ENCODE measurements around the gene LRMDA.

LRMDA gene

GRCh38 chr10:75425291-75426079 lies 5.9 kb upstream of the LRMDA start:
- no peak for DNase-seq (ENCODE audit: low read depth)

- DNase-seq (ENCODE audit: low read depth) = no peak
Observed at GRCh38 chr10:75426880-75427279, 4.5 kb upstream of the LRMDA start.

GRCh38 chr10:75427951-75428350 lies 3.5 kb upstream of the LRMDA start:
- DNase-seq (ENCODE audit: low read depth) = no peak

- DNase-seq (ENCODE audit: low read depth) = no peak
Observed at GRCh38 chr10:75428434-75429158, 2.8 kb upstream of the LRMDA start.

GRCh38 chr10:75429159-75429827 lies 2.1 kb upstream of the LRMDA start:
- no peak for DNase-seq (ENCODE audit: low read depth)

- no peak for DNase-seq (ENCODE audit: low read depth)
Observed at GRCh38 chr10:75430000-75430763, 1.2 kb upstream of the LRMDA start.

GRCh38 chr10:75432176-75432575 lies 752 bp downstream of the LRMDA start:
- no peak for DNase-seq (ENCODE audit: low read depth)

GRCh38 chr10:75432763-75433162 lies 1.3 kb downstream of the LRMDA start:
- DNase-seq (ENCODE audit: low read depth) = no peak

GRCh38 chr10:75433216-75433615 lies 1.8 kb downstream of the LRMDA start:
- no peak for DNase-seq (ENCODE audit: low read depth)

GRCh38 chr10:75434291-75434690 lies 2.9 kb downstream of the LRMDA start:
- no peak for DNase-seq (ENCODE audit: low read depth)

GRCh38 chr10:75435291-75435690 lies 3.9 kb downstream of the LRMDA start:
- DNase-seq (ENCODE audit: low read depth) = no peak

GRCh38 chr10:75436896-75437295 lies 5.5 kb downstream of the LRMDA start:
- DNase-seq (ENCODE audit: low read depth) = no peak

GRCh38 chr10:75437693-75438092 lies 6.3 kb downstream of the LRMDA start:
- DNase-seq (ENCODE audit: low read depth) = no peak

GRCh38 chr10:75438275-75438674 lies 6.9 kb downstream of the LRMDA start:
- DNase-seq (ENCODE audit: low read depth) = no peak

- no peak for DNase-seq (ENCODE audit: low read depth)
Observed at GRCh38 chr10:75439811-75440210, 8.4 kb downstream of the LRMDA start.

GRCh38 chr10:75440271-75440793 lies 8.9 kb downstream of the LRMDA start:
- no peak for DNase-seq (ENCODE audit: low read depth)

- no peak for DNase-seq (ENCODE audit: low read depth)
Observed at GRCh38 chr10:75441196-75441595, 9.8 kb downstream of the LRMDA start.

GRCh38 chr10:75441682-75442081 lies 10.3 kb downstream of the LRMDA start:
- DNase-seq (ENCODE audit: low read depth) = no peak

- no peak for DNase-seq (ENCODE audit: low read depth)
Observed at GRCh38 chr10:75443362-75443761, 11.9 kb downstream of the LRMDA start.

GRCh38 chr10:75444781-75445386 lies 13.5 kb downstream of the LRMDA start:
- DNase-seq (ENCODE audit: low read depth) = no peak

- no peak for DNase-seq (ENCODE audit: low read depth)
Observed at GRCh38 chr10:75446508-75446907, 15.1 kb downstream of the LRMDA start.

GRCh38 chr10:75448166-75448565 lies 16.7 kb downstream of the LRMDA start:
- DNase-seq (ENCODE audit: low read depth) = no peak
